Measurements from ENCODE around the gene RAI1. TPM values are rescaled to one million over a fixed set of nuclear protein-coding genes. Genes with fewer than 3 reads are reported as not detected.

The RAI1 gene
- total RNA-seq, 1 donor from 2014 or later, result 31.1 TPM

DNA sequence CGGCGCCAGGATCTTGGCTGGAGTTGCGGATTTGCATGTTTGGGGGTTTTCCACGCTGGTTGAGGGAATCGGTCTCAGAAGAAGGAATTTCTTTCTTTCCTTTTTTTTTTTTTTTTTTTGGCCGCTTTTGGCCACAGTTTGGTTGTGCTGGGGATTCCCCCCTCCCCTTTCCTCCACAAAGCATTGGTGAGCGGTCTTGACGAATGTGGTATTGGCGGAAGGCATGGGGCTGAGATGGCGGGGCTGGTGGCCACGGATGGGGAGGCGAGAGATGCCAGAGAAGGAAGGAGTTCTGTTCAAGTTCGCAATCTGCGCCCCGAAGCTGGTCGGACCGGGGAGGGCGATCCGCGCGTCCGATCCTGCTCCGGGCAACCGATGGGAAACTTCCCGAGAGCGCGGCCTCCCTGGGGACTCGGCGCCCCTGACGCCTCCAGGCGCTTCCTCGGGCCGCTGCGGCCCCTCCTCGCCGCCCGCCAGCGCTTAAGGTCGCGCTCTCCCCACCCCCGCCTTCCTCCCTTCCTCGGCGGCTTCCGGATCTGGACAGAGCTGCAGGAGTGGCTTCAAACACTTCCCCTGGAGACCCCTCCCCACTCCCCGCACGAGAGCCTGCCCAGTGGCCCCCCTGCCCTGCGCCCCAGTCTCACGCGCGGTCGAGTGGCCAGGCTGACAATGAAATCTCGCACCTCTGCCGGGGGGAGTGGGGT, 43.2 kb downstream of the RAI1 start:
- H3K36me3 ChIP-seq, result no peaks in the 10 kb centered on the region
- no peaks in the 10 kb centered on the region for H3K9me3 ChIP-seq
- H3K27me3 ChIP-seq (ENCODE audit: low read depth), result no peaks in the 10 kb centered on the region
- peak overlapping the region; percentile 60 for H3K4me3 ChIP-seq
- intact Hi-C loops (cut with DNase I), result no loop called here
- H3K4me1 ChIP-seq, result peaks cover 45% of the 10 kb centered on the region
- ATAC-seq (peak; percentile 18 to 41), DNase-seq (no peak)
- TF ChIP-seq, protein P1, sequence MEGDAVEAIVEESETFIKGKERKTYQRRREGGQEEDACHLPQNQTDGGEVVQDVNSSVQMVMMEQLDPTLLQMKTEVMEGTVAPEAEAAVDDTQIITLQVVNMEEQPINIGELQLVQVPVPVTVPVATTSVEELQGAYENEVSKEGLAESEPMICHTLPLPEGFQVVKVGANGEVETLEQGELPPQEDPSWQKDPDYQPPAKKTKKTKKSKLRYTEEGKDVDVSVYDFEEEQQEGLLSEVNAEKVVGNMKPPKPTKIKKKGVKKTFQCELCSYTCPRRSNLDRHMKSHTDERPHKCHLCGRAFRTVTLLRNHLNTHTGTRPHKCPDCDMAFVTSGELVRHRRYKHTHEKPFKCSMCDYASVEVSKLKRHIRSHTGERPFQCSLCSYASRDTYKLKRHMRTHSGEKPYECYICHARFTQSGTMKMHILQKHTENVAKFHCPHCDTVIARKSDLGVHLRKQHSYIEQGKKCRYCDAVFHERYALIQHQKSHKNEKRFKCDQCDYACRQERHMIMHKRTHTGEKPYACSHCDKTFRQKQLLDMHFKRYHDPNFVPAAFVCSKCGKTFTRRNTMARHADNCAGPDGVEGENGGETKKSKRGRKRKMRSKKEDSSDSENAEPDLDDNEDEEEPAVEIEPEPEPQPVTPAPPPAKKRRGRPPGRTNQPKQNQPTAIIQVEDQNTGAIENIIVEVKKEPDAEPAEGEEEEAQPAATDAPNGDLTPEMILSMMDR (IDR thresholded peaks at IDR 0.05), result no peak
- peak overlapping the region; percentile 46 for H3K27ac ChIP-seq

DNA sequence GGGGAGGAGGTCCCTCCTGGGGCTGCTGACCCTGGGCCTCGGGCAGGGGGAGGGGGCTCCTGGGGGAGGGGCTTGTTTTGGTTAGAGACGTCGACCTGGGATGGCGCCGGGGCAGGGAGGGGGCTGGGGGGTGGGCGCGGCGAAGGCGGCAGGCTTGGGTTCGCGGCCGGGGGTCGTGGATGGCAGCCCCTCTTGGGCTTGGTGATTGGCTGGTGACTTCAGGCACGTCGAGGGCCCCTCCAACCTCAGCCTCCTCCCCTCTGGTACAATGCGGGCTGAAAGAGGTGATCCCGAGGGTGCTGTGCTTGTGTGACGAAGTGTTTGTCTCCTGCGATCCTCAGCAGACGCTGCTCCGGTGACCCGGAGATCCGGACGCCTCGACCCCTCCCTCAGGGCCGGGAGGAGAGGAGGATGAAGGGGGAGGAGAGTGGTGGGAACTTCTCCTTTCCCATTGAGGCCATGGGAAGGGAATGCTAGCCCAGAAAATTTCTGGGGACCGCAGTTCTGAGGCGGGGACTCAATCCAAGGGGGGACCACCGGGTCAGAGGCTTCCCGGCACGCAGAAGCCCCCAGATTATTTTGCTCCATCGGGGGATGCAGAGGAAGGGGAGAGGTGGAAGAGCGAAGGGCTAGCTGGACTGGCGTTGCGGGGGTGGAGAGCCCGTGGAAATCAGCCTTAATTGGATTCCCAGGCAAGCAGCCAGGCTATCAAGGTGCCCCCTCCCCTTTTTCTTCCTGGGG, 43.9 kb downstream of the RAI1 start:
- no peaks in the 10 kb centered on the region for H3K36me3 ChIP-seq
- intact Hi-C loops (cut with DNase I), result no loop called here
- H3K4me3 ChIP-seq, result peak overlapping the region; percentile 60
- DNase-seq (no peak), ATAC-seq (no peak)
- TF ChIP-seq, protein P1 (IDR thresholded peaks at IDR 0.05), result no peak
- H3K27ac ChIP-seq, result no peak overlapping the region
- no peaks in the 10 kb centered on the region for H3K27me3 ChIP-seq (ENCODE audit: low read depth)
- no peaks in the 10 kb centered on the region for H3K9me3 ChIP-seq
- peaks cover 51% of the 10 kb centered on the region for H3K4me1 ChIP-seq

DNA sequence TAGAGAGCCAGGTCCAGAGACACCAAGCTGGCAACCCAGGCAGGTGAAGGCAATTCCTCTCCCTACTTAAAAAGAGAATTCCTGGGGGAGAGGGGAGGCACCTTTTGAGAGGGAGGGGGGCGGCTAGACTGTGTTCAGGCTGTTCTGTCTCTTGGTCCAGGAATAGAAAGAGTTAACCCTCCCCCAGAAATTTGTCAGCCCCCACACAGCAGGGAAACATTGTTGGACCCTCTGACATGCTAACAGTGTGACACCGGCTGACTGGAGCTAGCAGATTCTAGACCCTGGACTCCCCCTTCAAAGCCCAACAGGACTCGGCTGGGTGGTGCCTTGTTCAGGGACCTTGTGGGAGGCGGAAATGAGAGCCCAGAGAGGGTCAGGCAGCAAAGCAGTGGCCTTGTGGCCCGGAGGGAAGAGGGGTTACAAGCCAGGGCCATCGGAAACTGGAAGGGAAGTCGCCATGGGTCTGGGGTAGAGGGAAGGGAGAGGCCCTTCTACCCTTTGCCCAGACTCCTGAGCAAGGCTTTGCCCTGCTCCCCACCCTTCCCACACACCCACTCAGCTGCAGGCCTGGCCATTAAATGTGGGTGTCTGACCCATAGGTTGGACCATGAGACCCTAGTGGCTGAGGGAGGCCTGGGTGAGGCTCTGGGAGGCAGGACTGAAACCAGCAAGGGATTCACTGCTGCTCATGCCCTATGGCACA, 44.6 kb downstream of the RAI1 start:
- intact Hi-C loops (cut with DNase I), result no loop called here
- Histone ChIP-seq H3K4me1 (peaks cover 53% of the 10 kb centered on the region), H3K9me3 (no peaks in the 10 kb centered on the region), H3K27me3 (ENCODE audit: low read depth) (no peaks in the 10 kb centered on the region), H3K36me3 (no peaks in the 10 kb centered on the region), H3K27ac (peak overlapping the region; percentile 12), H3K4me3 (no peak overlapping the region)
- DNase-seq (no peak), ATAC-seq (no peak)
- TF ChIP-seq, protein P1 (IDR thresholded peaks at IDR 0.05), result no peak

DNA sequence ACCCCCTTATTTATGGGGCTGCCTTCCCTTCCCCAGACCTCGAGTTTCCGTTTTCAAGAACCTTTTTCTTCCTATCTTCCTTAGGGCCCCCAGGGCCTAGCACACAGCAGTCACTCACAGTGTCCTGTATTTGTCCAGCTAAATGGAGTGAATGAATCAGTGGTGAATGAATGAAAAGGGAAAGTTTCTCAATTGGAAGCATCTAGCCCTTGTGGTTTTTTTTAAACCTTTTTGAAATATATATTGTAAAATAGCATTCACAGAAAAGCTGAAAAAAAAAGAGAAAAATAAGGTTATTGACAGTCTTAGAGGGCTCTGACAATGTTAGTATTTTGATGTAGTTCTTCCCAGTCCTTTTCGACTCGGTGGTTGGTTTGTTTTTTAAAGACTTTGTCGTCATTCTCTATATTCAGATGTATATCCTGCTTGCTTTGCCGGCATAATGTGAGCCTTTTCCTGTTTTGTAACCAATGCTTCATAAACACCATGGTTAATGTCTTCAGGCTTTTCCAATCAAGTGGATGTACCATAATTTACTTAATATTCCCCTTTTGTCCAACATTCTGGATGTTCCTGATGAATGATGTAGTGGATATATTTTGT, 45.3 kb downstream of the RAI1 start:
- no peaks in the 10 kb centered on the region for H3K36me3 ChIP-seq
- no peaks in the 10 kb centered on the region for H3K9me3 ChIP-seq
- no peaks in the 10 kb centered on the region for H3K27me3 ChIP-seq (ENCODE audit: low read depth)
- DNase-seq (no peak), ATAC-seq (no peak)
- intact Hi-C loops (cut with DNase I), result no loop called here
- peak overlapping the region; percentile 12 for H3K27ac ChIP-seq
- TF ChIP-seq, protein P1 (IDR thresholded peaks at IDR 0.05), result no peak
- H3K4me3 ChIP-seq, result no peak overlapping the region
- peaks cover 53% of the 10 kb centered on the region for H3K4me1 ChIP-seq

DNA sequence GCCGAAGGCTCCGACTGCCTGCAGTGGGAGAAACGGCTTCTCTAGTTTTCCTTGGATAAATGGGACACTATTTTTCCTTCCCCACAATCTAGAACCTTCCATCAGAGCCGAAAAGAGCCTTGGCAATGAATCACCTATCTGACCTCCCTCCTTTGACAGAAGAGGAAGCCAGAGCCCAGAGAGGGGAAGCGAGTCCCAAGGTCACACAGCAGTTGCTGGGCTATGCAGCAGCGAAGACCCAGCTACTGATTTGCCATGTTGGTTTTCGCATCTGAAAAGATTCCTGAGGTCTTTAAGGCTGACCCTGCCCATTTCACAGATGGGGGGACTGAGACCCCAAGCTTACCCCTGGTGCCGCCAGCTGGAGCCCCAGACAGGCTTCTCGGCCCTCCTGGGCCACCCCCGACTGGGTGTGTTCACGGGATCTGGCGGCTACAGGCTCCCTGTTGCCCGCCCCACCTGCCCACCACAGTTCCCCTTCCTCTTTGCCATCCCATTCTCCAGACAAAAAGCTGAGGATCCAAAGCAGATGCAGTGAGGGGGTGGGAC, 45.9 kb downstream of the RAI1 start:
- Histone ChIP-seq H3K9me3 (no peaks in the 10 kb centered on the region), H3K36me3 (no peaks in the 10 kb centered on the region), H3K4me1 (peaks cover 50% of the 10 kb centered on the region), H3K27ac (no peak overlapping the region), H3K27me3 (ENCODE audit: low read depth) (no peaks in the 10 kb centered on the region), H3K4me3 (no peak overlapping the region)
- intact Hi-C loops (cut with DNase I), result no loop called here
- TF ChIP-seq, protein P1 (IDR thresholded peaks at IDR 0.05), result no peak
- ATAC-seq (no peak), DNase-seq (no peak)
